RWPE1 (cell line): ENCODE data around the gene ETV2.
A peak's percentile ranks its signal among the peaks of the same experiment; 100 is the strongest.

ENCODE experiments used
- CTCF ChIA-PET: fragments of 350-600 bp; sonication (Branson Sonifier 250); formaldehyde crosslinking; extraction: SDS; loops from one replicate; lab custom pipeline; 2021; lab: Yijun Ruan, JAX
- POLR2A ChIA-PET: fragments of 400-600 bp; formaldehyde crosslinking; extraction: SDS; loops from one replicate; lab custom pipeline; 2020; ENCODE audit warnings: antibody characterized with exemption; ENCODE audit not compliant: low non-redundant PET; lab: Yijun Ruan, JAX
- DNase-seq: peaks from one replicate; pipeline ENCODE4 v3.0.0; 2012; ENCODE audit warnings: low spot score
- H3K27ac ChIP-seq: fragments of 450-650 bp; 2 replicates; pipeline ENCODE4 v1.5.1; 2017
- TF ChIP-seq, protein P1 (sequence below): fragments of 450-650 bp; conservative IDR thresholded peaks from 2 replicates; pipeline ENCODE4 v1.5.1; 2017; ENCODE audit warnings: low read depth, mild to moderate bottlenecking

ETV2 gene

DNA sequence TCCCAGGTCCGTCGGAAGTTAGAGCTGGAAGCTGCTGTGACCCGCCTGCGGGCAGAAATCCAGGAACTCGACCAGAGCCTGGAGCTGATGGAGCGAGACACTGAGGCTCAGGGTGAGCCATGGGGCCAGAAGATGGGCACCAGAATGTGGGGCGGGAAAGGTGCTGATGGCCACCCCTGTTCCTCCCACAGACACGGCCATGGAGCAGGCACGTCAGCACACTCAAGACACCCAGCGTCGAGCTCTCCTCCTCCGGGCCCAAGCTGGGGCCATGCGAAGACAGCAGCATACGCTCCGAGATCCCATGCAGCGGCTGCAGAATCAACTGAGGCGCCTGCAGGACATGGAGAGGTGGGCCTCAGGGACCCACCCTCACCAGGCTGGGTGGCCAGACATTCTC lies 26.5 kb upstream of the ETV2 start:
- POLR2A ChIA-PET, result no interaction called here
- no peak for DNase-seq
- TF ChIP-seq, protein P1, sequence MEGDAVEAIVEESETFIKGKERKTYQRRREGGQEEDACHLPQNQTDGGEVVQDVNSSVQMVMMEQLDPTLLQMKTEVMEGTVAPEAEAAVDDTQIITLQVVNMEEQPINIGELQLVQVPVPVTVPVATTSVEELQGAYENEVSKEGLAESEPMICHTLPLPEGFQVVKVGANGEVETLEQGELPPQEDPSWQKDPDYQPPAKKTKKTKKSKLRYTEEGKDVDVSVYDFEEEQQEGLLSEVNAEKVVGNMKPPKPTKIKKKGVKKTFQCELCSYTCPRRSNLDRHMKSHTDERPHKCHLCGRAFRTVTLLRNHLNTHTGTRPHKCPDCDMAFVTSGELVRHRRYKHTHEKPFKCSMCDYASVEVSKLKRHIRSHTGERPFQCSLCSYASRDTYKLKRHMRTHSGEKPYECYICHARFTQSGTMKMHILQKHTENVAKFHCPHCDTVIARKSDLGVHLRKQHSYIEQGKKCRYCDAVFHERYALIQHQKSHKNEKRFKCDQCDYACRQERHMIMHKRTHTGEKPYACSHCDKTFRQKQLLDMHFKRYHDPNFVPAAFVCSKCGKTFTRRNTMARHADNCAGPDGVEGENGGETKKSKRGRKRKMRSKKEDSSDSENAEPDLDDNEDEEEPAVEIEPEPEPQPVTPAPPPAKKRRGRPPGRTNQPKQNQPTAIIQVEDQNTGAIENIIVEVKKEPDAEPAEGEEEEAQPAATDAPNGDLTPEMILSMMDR, result no peak
- CTCF ChIA-PET, result no interaction called here
- H3K27ac ChIP-seq, result no peak overlapping the region

DNA sequence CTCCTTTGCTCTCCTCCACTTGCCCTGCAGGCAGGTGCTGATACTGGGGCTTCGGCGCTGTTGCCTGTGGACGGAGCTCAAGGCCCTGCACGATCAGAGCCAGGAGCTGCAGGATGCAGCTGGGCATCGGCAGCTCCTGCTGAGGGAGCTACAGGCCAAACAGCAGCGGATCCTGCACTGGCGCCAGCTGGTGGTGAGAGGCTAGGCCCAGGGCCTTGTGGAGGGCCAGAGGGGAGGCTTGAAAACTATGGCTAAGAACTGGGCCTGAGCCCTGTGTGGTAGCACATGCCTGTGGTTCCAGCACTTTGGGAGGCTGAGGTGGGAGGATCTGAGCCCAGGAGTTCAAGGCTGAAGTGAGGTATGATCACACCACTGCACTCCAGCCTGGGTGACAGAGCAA lies 22.7 kb upstream of the ETV2 start:
- ChIA-PET POLR2A (no interaction called here), CTCF (interaction anchor here (1.0 kb wide), 1 partner anchor 102 kb away, joined by 3 read pairs; no protein-coding TSS in a partner anchor)
- no peak for DNase-seq
- H3K27ac ChIP-seq, result no peak overlapping the region
- TF ChIP-seq, protein P1, result no peak

DNA sequence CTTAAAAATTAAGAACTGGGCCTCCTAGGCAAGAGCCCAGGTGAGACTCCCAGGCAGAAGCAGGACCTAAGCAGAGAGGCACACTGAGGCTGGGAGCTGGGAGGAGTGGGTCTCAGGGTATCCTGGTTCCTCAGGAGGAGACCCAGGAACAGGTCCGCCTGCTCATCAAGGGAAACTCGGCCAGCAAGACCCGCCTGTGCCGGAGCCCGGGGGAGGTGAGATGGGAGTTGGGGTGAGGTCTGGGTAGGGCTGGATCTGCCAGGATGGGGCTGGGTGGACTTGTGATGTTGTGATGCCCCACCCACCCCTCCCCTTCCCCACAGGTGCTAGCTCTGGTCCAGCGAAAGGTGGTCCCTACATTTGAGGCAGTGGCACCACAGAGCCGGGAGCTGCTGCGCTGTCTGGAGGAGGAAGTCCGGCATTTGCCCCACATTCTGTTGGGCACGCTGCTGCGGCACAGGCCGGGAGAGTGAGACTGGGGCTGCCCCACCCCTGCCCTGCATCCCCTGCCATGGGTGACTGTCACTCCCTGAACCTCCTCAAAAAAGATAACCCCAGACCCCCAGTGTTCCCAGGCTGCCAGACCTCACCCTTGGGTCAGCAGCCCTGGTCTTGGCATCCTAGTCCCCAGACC lies 22.1 kb upstream of the ETV2 start:
- H3K27ac ChIP-seq, result no peak overlapping the region
- ChIA-PET POLR2A (no interaction called here), CTCF (interaction anchor here (1.0 kb wide), 1 partner anchor 102 kb away, joined by 3 read pairs; no protein-coding TSS in a partner anchor)
- TF ChIP-seq, protein P1, result no peak
- DNase-seq, result no peak

GRCh38 chr19:35620001-35620400 lies 21.5 kb upstream of the ETV2 start:
- CTCF ChIA-PET, result no interaction called here

GRCh38 chr19:35621708-35622107 lies 19.8 kb upstream of the ETV2 start:
- DNase-seq, result no peak
- POLR2A ChIA-PET, result no interaction called here
- CTCF ChIA-PET, result interaction anchor here (0.5 to 0.6 kb wide), 2 partner anchors 73 to 637 kb away, joined by 3 to 7 read pairs; no protein-coding TSS in a partner anchor
- 0 out of 2 replicates have a peak overlapping the region, but pooled peaks have one; percentile 2 for H3K27ac ChIP-seq
- TF ChIP-seq, protein P1, result no peak

More at GRCh38 chr19:35620001-35620400, 21.5 kb upstream of the ETV2 start:
- DNase-seq, result no peak
- POLR2A ChIA-PET, result no interaction called here
- TF ChIP-seq, protein P1, result no peak
- H3K27ac ChIP-seq, result no peak overlapping the region

- no peak for DNase-seq
- POLR2A ChIA-PET, result no interaction called here
- CTCF ChIA-PET, result no interaction called here
- TF ChIP-seq, protein P1, result no peak
- H3K27ac ChIP-seq, result peak overlapping the region; percentile 17; the same call in 1 of the 2 replicates
Measured at GRCh38 chr19:35622750-35623149, 18.8 kb upstream of the ETV2 start.
